GM12878 (cell line): ENCODE measurements around the gene GAS2.

ENCODE experiments used
- ATF3 ChIP-seq: IDR thresholded peaks from 2 replicates; pipeline ENCODE4 v1.6.1; 2011; ENCODE audit warnings: low read depth, mild to moderate bottlenecking, low read length, moderate library complexity, borderline replicate concordance; ENCODE audit errors: extremely low read depth
- E4F1 ChIP-seq: fragments of 450-650 bp; IDR thresholded peaks from 2 replicates; pipeline ENCODE4 v1.6.1; 2018; ENCODE audit warnings: borderline replicate concordance, mild to moderate bottlenecking; ENCODE audit not compliant: partially characterized antibody
- EZH2 ChIP-seq: IDR thresholded peaks from 2 replicates; pipeline ENCODE4 v1.6.1; 2012; ENCODE audit warnings: low read depth, mild to moderate bottlenecking, control low read depth, inconsistent platforms, low read length, borderline replicate concordance; ENCODE audit not compliant: control insufficient read depth
- HDAC2 ChIP-seq: fragments of 200-600 bp; sonication (generic); IDR thresholded peaks from 2 replicates; pipeline ENCODE4 v1.6.1; 2017
- JUND ChIP-seq: IDR thresholded peaks from 2 replicates; pipeline ENCODE4 v1.6.1; 2012; ENCODE audit warnings: low read depth, mild to moderate bottlenecking, low read length, improper control_type of control experiment, moderate library complexity
- PRDM15 ChIP-seq: fragments of 450-650 bp; formaldehyde crosslinking; IDR thresholded peaks from 2 replicates; pipeline ENCODE4 v1.4.0; 2020; ENCODE audit warnings: mild to moderate bottlenecking, moderate library complexity
- TARDBP ChIP-seq: IDR thresholded peaks from 2 replicates; pipeline ENCODE4 v1.6.1; 2016; ENCODE audit warnings: borderline replicate concordance
- YBX1 ChIP-seq: fragments of 450-650 bp; IDR thresholded peaks from 2 replicates; pipeline ENCODE4 v1.6.1; 2016; ENCODE audit warnings: antibody characterized with exemption
- ZBTB40 ChIP-seq: fragments of 450-650 bp; IDR thresholded peaks from 2 replicates; pipeline ENCODE4 v1.6.1; 2016; ENCODE audit warnings: mild to moderate bottlenecking, moderate library complexity, borderline replicate concordance
- TF ChIP-seq, protein P1 (sequence below), 3 experiments: IDR thresholded peaks in 2 of 3; conservative IDR thresholded peaks in 1 of 3; 2 replicates each; pipeline ENCODE4 v1.5.1; 2011; ENCODE audit warnings: low read depth in 3 of 3, low read length in 3 of 3, mild to moderate bottlenecking in 3 of 3, control low read depth in 2 of 3, moderate library complexity in 2 of 3, inconsistent platforms in 1 of 3, mixed read lengths in 1 of 3; ENCODE audit not compliant: control insufficient read depth in 2 of 3, insufficient read depth in 1 of 3; ENCODE audit errors: extremely low read depth in 1 of 3
- TF ChIP-seq, protein P2 (sequence below): fragments of 450-650 bp; IDR thresholded peaks from 2 replicates; pipeline ENCODE4 v1.6.1; 2017; ENCODE audit warnings: mild to moderate bottlenecking

- TF ChIP-seq, protein P1, sequence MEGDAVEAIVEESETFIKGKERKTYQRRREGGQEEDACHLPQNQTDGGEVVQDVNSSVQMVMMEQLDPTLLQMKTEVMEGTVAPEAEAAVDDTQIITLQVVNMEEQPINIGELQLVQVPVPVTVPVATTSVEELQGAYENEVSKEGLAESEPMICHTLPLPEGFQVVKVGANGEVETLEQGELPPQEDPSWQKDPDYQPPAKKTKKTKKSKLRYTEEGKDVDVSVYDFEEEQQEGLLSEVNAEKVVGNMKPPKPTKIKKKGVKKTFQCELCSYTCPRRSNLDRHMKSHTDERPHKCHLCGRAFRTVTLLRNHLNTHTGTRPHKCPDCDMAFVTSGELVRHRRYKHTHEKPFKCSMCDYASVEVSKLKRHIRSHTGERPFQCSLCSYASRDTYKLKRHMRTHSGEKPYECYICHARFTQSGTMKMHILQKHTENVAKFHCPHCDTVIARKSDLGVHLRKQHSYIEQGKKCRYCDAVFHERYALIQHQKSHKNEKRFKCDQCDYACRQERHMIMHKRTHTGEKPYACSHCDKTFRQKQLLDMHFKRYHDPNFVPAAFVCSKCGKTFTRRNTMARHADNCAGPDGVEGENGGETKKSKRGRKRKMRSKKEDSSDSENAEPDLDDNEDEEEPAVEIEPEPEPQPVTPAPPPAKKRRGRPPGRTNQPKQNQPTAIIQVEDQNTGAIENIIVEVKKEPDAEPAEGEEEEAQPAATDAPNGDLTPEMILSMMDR (IDR thresholded peaks at IDR 0.05 in 2 of 3, conservative IDR thresholded peaks at IDR 0.05 in 1 of 3; ENCODE audit: control insufficient read depth in 2 of 3, extremely low read depth in 1 of 3, insufficient read depth in 1 of 3, low read depth in 3 of 3, low read length in 3 of 3) = no peak
- TF ChIP-seq ATF3 (no peak), EZH2 (no peak), YBX1 (no peak), ZBTB40 (peak; percentile 88), HDAC2 (no peak), E4F1 (peak; percentile 96), PRDM15 (no peak), TARDBP (no peak), JUND (no peak)
- TF ChIP-seq, protein P2, sequence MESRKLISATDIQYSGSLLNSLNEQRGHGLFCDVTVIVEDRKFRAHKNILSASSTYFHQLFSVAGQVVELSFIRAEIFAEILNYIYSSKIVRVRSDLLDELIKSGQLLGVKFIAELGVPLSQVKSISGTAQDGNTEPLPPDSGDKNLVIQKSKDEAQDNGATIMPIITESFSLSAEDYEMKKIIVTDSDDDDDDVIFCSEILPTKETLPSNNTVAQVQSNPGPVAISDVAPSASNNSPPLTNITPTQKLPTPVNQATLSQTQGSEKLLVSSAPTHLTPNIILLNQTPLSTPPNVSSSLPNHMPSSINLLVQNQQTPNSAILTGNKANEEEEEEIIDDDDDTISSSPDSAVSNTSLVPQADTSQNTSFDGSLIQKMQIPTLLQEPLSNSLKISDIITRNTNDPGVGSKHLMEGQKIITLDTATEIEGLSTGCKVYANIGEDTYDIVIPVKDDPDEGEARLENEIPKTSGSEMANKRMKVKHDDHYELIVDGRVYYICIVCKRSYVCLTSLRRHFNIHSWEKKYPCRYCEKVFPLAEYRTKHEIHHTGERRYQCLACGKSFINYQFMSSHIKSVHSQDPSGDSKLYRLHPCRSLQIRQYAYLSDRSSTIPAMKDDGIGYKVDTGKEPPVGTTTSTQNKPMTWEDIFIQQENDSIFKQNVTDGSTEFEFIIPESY = no peak
Observed at GRCh38 chr11:22625448-22626287, 40.7 kb upstream of the GAS2 start, which contains the start of gene FANCF.
